H1 (cell line): ENCODE measurements around the gene TRAF4. TPM values are rescaled to one million over a fixed set of nuclear protein-coding genes. Genes with fewer than 3 reads are reported as not detected.

Source experiments
- ATF2 ChIP-seq: IDR thresholded peaks from 2 replicates; pipeline ENCODE4 v1.6.1; 2012; ENCODE audit warnings: low read length, inconsistent platforms
- CTCF ChIP-seq, 3 experiments: IDR thresholded peaks; 1 replicate in 2 of 3; 2 replicates in 1 of 3; pipeline versions ENCODE4 v1.5.1 to v1.6.1; 2011; ENCODE audit warnings: low read length in 3 of 3, mild to moderate bottlenecking in 3 of 3, inconsistent platforms in 2 of 3, low read depth in 1 of 3, moderate library complexity in 1 of 3; ENCODE audit not compliant: insufficient read depth in 1 of 3; ENCODE audit errors: control extremely low read depth in 1 of 3
- E2F6 ChIP-seq: IDR thresholded peaks from 2 replicates; pipeline ENCODE4 v1.6.1; 2012; ENCODE audit warnings: inconsistent platforms
- EZH2 ChIP-seq: fragments of 200-600 bp; sonication (generic); IDR thresholded peaks from 2 replicates; pipeline ENCODE4 v1.7.1; 2012; ENCODE audit warnings: low read depth, mild to moderate bottlenecking, moderate library complexity, low read length, inconsistent platforms; ENCODE audit not compliant: severe bottlenecking
- HDAC6 ChIP-seq: IDR thresholded peaks from one replicate; pipeline ENCODE4 v1.7.1; 2012; ENCODE audit warnings: low read depth, mild to moderate bottlenecking, inconsistent platforms, low read length, moderate library complexity
- KDM4A ChIP-seq: IDR thresholded peaks from one replicate; pipeline ENCODE4 v1.7.1; 2012; ENCODE audit warnings: low read depth, mild to moderate bottlenecking, moderate library complexity, low read length, inconsistent platforms; ENCODE audit not compliant: severe bottlenecking
- POLR2A ChIP-seq, 2 experiments: IDR thresholded peaks; 1 replicate in 1 of 2; 2 replicates in 1 of 2; pipeline ENCODE4 v1.6.1; 2011; ENCODE audit warnings: low read depth in 2 of 2, low read length in 2 of 2, mild to moderate bottlenecking in 2 of 2; ENCODE audit errors: control extremely low read depth in 1 of 2
- POU5F1 ChIP-seq: IDR thresholded peaks from 2 replicates; pipeline ENCODE4 v1.6.1; 2011; ENCODE audit warnings: low read depth, mild to moderate bottlenecking, low read length, moderate library complexity
- RAD21 ChIP-seq, 2 experiments: IDR thresholded peaks in 1 of 2; conservative IDR thresholded peaks in 1 of 2; 2 replicates each; pipeline ENCODE4 v1.6.1; 2011; ENCODE audit warnings: low read depth in 2 of 2, low read length in 2 of 2, improper control_type of control experiment in 1 of 2, inconsistent platforms in 1 of 2, mild to moderate bottlenecking in 1 of 2, moderate library complexity in 1 of 2
- RBBP5 ChIP-seq: IDR thresholded peaks from 2 replicates; pipeline ENCODE4 v1.7.1; 2012; ENCODE audit warnings: low read depth, mild to moderate bottlenecking, inconsistent platforms, low read length, moderate library complexity, borderline replicate concordance
- SAP30 ChIP-seq: fragments of 300-600 bp; sonication (generic); IDR thresholded peaks from 2 replicates; pipeline ENCODE4 v1.7.1; 2012; ENCODE audit warnings: low read length, moderate library complexity, mild to moderate bottlenecking, inconsistent platforms; ENCODE audit not compliant: insufficient read depth, insufficient replicate concordance
- SIN3A ChIP-seq, 2 experiments: IDR thresholded peaks in 1 of 2; conservative IDR thresholded peaks in 1 of 2; 2 replicates each; pipeline ENCODE4 v1.6.1; 2011 to 2012; ENCODE audit warnings: low read length in 2 of 2, improper control_type of control experiment in 1 of 2, low read depth in 1 of 2, mild to moderate bottlenecking in 1 of 2
- SRF ChIP-seq: IDR thresholded peaks from 2 replicates; pipeline ENCODE4 v1.6.1; 2011; ENCODE audit warnings: mild to moderate bottlenecking, low read depth, low read length, moderate library complexity
- TAF7 ChIP-seq: optimal IDR thresholded peaks from 2 replicates; pipeline ENCODE3; 2011; ENCODE audit warnings: low read depth, mild to moderate bottlenecking, inconsistent platforms, low read length, moderate library complexity, borderline replicate concordance
- TBP ChIP-seq: IDR thresholded peaks from 2 replicates; pipeline ENCODE4 v1.6.1; 2011; ENCODE audit warnings: low read depth, low read length, improper control_type of control experiment
- TCF12 ChIP-seq: IDR thresholded peaks from 2 replicates; pipeline ENCODE4 v1.6.1; 2011; ENCODE audit warnings: low read depth, mild to moderate bottlenecking, low read length
- YY1 ChIP-seq: IDR thresholded peaks from 2 replicates; pipeline ENCODE4 v1.6.1; 2011; ENCODE audit warnings: low read depth, mild to moderate bottlenecking, low read length
- polyA plus RNA-seq, 7 experiments: library from polyadenylated mRNA; depleted of rRNA in 3 of 7; stranded (reverse) in 5 of 7; unstranded in 2 of 7; fragments of >200 nt in 5 of 7; fragments of 200-250 nt in 2 of 7; gene quantifications; 1 replicate in 5 of 7; 2 replicates in 1 of 7; 4 replicates in 1 of 7; pipeline versions ENCODE4 v1.2.1 to v1.2.3, GENCODE V29; 2011 to 2013; ENCODE audit warnings: missing spikeins in 2 of 7, mixed read lengths in 2 of 7
- total RNA-seq: library from RNA; stranded (reverse); fragmentation: NEBNext Ultra II Directional; extraction: Animal tissue kit (Norgen Biotek cat#: 25700); gene quantifications from 2 replicates; pipeline ENCODE4 v1.2.1, GENCODE V29; 2021

The TRAF4 gene
- total and polyA plus RNA-seq, 2 of the 8 experiments (the other 6 are each of a cell fraction or from before 2014, with no cell fraction given): 167 to 170 TPM

GRCh38 chr17:28750178-28751047 lies 6.6 kb downstream of the TRAF4 start (continued):
- 0 out of 2 replicates have a peak, but pooled peaks have one; percentile 68 for TF ChIP-seq ATF2
- no peak for TF ChIP-seq EZH2
- TF ChIP-seq YY1: no peak
- no peak for TF ChIP-seq HDAC6
- peak in 1 of 2 experiments; percentile 73; a peak in 2 of 3 replicates for TF ChIP-seq POLR2A (IDR thresholded peaks at IDR 0.05; ENCODE audit: control extremely low read depth in 1 of 2, low read depth in 2 of 2, low read length in 2 of 2)
- TF ChIP-seq E2F6: no peak
- TF ChIP-seq TCF12: 0 out of 2 replicates have a peak, but pooled peaks have one; percentile 16
- no peak for TF ChIP-seq SAP30
- TF ChIP-seq CTCF (IDR thresholded peaks at IDR 0.05; ENCODE audit: control extremely low read depth in 1 of 3, insufficient read depth in 1 of 3, low read depth in 1 of 3, low read length in 3 of 3): peak; percentile 98 to 100 (median 100)
- TF ChIP-seq POU5F1: no peak
- peak; percentile 47 for TF ChIP-seq TAF7
- no peak for TF ChIP-seq SRF
- no peak for TF ChIP-seq KDM4A
- peak; percentile 52 for TF ChIP-seq TBP
- peak; percentile 71 to 81 for TF ChIP-seq RAD21 (IDR thresholded peaks at IDR 0.05 in 1 of 2, conservative IDR thresholded peaks at IDR 0.05 in 1 of 2; ENCODE audit: low read depth in 2 of 2, low read length in 2 of 2)
- peak in 1 of 2 experiments; percentile 87; a peak in 2 of 4 replicates for TF ChIP-seq SIN3A (conservative IDR thresholded peaks at IDR 0.05 in 1 of 2, IDR thresholded peaks at IDR 0.05 in 1 of 2; ENCODE audit: low read depth in 1 of 2, low read length in 2 of 2)
- TF ChIP-seq RBBP5: no peak
